Mucosa of rectum (tissue), 2 donors: ENCODE measurements around the gene MOV10.

Experiments
- H3K27ac ChIP-seq, 2 donors: one replicate each; pipeline ENCODE4 v1.7.0; 2013; ENCODE audit warnings: inconsistent platforms in 2 of 2, low read depth in 2 of 2, low read length in 2 of 2
- H3K27me3 ChIP-seq, 2 donors: one replicate each; pipeline ENCODE4 v1.7.0; 2013; ENCODE audit warnings: low read length in 2 of 2; ENCODE audit not compliant: control insufficient read depth in 2 of 2, insufficient read depth in 2 of 2
- H3K36me3 ChIP-seq, 2 donors: one replicate each; pipeline ENCODE4 v1.7.0; 2013; ENCODE audit warnings: low read length in 2 of 2; ENCODE audit not compliant: control insufficient read depth in 2 of 2, insufficient read depth in 2 of 2
- H3K4me1 ChIP-seq, 2 donors: one replicate each; pipeline ENCODE4 v1.7.0; 2013; ENCODE audit warnings: low read length in 2 of 2, mild to moderate bottlenecking in 1 of 2; ENCODE audit not compliant: control insufficient read depth in 2 of 2, insufficient read depth in 2 of 2
- H3K4me3 ChIP-seq, 2 donors: one replicate each; pipeline ENCODE4 v1.7.0; 2013; ENCODE audit warnings: low read length in 2 of 2
- H3K9ac ChIP-seq, 2 donors: one replicate each; pipeline ENCODE4 v1.7.0; 2013; ENCODE audit warnings: low read length in 2 of 2, low read depth in 1 of 2, mild to moderate bottlenecking in 1 of 2
- H3K9me3 ChIP-seq, 2 donors: one replicate each; pipeline ENCODE4 v1.7.0; 2013; ENCODE audit warnings: low read length in 2 of 2; ENCODE audit not compliant: control insufficient read depth in 2 of 2
- donor health status: healthy.
- donor health status: Normal muscosa, but diverticular disease.

The MOV10 gene

GRCh38 chr1:112674440-112674985 lies at the start of gene MOV10:
TSS of gene MOV10 (plus strand) at chr1:112674659. CDS start at chr1:112674913, 254 bp downstream.
- H3K36me3 ChIP-seq: peaks cover 22 to 29% of the 10 kb centered on the region in 2 donors
- peaks cover 16 to 21% of the 10 kb centered on the region in 2 donors for H3K4me1 ChIP-seq
- peak within 1 kb of the TSS; percentile 93 to 94 for H3K27ac ChIP-seq
- no peaks in the 10 kb centered on the region for H3K9me3 ChIP-seq
- peak within 1 kb of the TSS; percentile 79 to 83 for H3K4me3 ChIP-seq
- no peaks in the 10 kb centered on the region for H3K27me3 ChIP-seq
- H3K9ac ChIP-seq: peak within 1 kb of the TSS; percentile 72 to 95

DNA sequence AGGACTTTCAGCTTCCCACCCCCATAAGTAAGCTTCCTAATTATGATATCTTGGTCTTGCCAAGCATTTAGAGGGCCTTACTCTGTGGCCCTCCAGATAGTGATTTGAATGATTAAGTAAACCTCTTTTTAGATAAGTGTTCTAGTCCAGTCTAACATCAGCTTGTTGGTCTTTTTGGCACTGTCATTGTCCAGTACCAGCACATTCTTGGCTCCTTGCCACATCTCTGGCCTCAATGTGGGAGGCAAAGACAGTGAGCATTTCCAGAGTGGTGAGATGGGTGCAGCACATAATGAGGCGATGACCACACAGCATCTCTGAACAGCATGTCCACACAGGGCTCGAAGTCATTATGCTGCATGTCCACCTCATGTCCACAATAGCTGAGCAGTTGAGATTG lies 48.8 kb upstream of the MOV10 start:
- peaks cover 6 to 12% of the 10 kb centered on the region in 2 donors for H3K4me1 ChIP-seq
- H3K9me3 ChIP-seq: no peaks in the 10 kb centered on the region
- no peak overlapping the region for H3K27ac ChIP-seq
- no peak overlapping the region for H3K4me3 ChIP-seq
- H3K9ac ChIP-seq: no peak overlapping the region
- peaks cover 5 to 10% of the 10 kb centered on the region in 2 donors for H3K36me3 ChIP-seq
- H3K27me3 ChIP-seq: no peaks in the 10 kb centered on the region

- H3K4me3 ChIP-seq: no peak overlapping the region
- no peak overlapping the region for H3K27ac ChIP-seq
- peaks cover 6 to 8% of the 10 kb centered on the region in 2 donors for H3K4me1 ChIP-seq
Observed at GRCh38 chr1:112626193-112626592, 48.3 kb upstream of the MOV10 start.

GRCh38 chr1:112626887-112627286 lies 47.6 kb upstream of the MOV10 start:
- Histone ChIP-seq H3K9me3 (no peaks in the 10 kb centered on the region), H3K9ac (no peak overlapping the region), H3K36me3 (peaks cover 5 to 10% of the 10 kb centered on the region in 2 donors), H3K27ac (no peak overlapping the region), H3K27me3 (no peaks in the 10 kb centered on the region), H3K4me1 (peaks cover 5 to 6% of the 10 kb centered on the region in 2 donors), H3K4me3 (no peak overlapping the region)

More at GRCh38 chr1:112626193-112626592, 48.3 kb upstream of the MOV10 start:
- Histone ChIP-seq H3K36me3 (peaks cover 5 to 10% of the 10 kb centered on the region in 2 donors), H3K27me3 (no peaks in the 10 kb centered on the region), H3K9me3 (no peaks in the 10 kb centered on the region), H3K9ac (no peak overlapping the region)

DNA sequence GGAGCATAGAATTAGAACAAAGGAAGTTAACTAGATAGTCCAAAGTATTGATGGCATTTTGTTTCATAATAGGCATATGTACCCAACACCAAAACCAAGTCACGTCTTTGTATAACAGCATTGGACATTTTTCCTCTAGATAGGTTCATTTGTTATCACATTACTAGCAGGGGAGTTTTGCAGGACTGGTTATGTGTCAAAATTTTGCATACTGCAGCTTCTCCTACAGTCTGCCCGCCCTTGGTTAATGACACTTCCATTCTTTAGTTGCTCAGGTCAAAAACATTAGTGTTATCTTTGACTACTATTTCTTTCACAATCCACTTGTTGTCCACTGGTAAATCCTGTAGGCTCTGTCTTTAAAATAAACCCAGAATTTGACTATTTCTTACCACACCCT lies 45.9 kb upstream of the MOV10 start:
- no peaks in the 10 kb centered on the region for H3K9me3 ChIP-seq
- no peak overlapping the region for H3K9ac ChIP-seq
- H3K27ac ChIP-seq: no peak overlapping the region
- H3K4me1 ChIP-seq: peaks cover 5 to 6% of the 10 kb centered on the region in 2 donors
- no peak overlapping the region for H3K4me3 ChIP-seq
- peaks cover 5 to 7% of the 10 kb centered on the region in 2 donors for H3K36me3 ChIP-seq
- H3K27me3 ChIP-seq: no peaks in the 10 kb centered on the region

DNA sequence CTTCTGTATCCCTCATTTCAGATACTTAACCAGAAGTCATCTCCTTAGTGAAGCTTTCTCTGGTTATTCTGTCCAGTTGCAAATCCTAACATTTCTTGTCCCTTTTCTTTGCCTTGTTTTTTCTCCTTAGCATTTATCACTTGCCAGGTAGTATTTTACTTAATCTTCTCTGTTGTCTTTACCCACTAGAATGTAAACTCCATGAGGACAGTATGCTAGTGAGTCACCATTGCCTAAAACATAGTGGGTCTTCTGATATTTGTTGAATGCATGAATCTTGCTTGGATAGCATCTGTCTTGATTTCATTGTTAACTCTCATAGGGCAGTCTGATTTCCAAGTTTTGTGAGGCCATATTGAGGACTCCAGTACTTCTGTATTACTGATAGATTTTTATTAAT lies 45.2 kb upstream of the MOV10 start:
- Histone ChIP-seq H3K4me3 (no peak overlapping the region), H3K27me3 (no peaks in the 10 kb centered on the region), H3K9ac (no peak overlapping the region), H3K9me3 (no peaks in the 10 kb centered on the region), H3K4me1 (peaks cover 5 to 6% of the 10 kb centered on the region in 2 donors), H3K36me3 (peaks cover 5 to 7% of the 10 kb centered on the region in 2 donors), H3K27ac (no peak overlapping the region)

- Histone ChIP-seq H3K27me3 (no peaks in the 10 kb centered on the region), H3K4me1 (peaks cover 9 to 17% of the 10 kb centered on the region in 2 donors), H3K9me3 (no peaks in the 10 kb centered on the region), H3K36me3 (no peaks in the 10 kb centered on the region), H3K27ac (no peak overlapping the region), H3K9ac (no peak overlapping the region), H3K4me3 (no peak overlapping the region)
Observed at GRCh38 chr1:112633628-112634027, 40.8 kb upstream of the MOV10 start.

DNA sequence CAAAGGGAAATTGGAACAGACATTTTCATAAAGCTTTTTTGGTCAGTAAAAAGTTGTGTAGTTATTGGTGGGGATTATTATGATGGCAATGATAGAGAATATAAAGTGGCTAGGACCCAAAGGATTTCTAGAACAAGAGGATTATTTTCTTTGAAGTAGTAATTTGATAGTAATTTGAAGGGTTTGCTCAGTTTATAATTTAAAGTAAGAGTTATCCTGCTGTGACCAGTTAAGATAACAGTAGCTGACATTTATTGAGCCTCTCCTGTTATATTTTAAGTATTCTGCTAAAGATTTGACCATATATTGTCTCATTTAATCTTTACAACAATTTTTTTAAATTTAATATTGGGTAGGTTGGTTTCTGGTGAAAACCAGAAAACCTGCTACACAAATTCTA lies 40.1 kb upstream of the MOV10 start:
- H3K9ac ChIP-seq: no peak overlapping the region
- H3K4me3 ChIP-seq: no peak overlapping the region
- no peak overlapping the region for H3K27ac ChIP-seq
- no peaks in the 10 kb centered on the region for H3K36me3 ChIP-seq
- H3K9me3 ChIP-seq: no peaks in the 10 kb centered on the region
- peaks cover 9 to 17% of the 10 kb centered on the region in 2 donors for H3K4me1 ChIP-seq
- H3K27me3 ChIP-seq: no peaks in the 10 kb centered on the region

GRCh38 chr1:112636056-112636455 lies 38.4 kb upstream of the MOV10 start:
- Histone ChIP-seq H3K9ac (no peak overlapping the region), H3K4me1 (peaks cover 9 to 11% of the 10 kb centered on the region in 2 donors), H3K4me3 (no peak overlapping the region), H3K9me3 (no peaks in the 10 kb centered on the region), H3K27me3 (no peaks in the 10 kb centered on the region), H3K36me3 (no peaks in the 10 kb centered on the region), H3K27ac (no peak overlapping the region)

DNA sequence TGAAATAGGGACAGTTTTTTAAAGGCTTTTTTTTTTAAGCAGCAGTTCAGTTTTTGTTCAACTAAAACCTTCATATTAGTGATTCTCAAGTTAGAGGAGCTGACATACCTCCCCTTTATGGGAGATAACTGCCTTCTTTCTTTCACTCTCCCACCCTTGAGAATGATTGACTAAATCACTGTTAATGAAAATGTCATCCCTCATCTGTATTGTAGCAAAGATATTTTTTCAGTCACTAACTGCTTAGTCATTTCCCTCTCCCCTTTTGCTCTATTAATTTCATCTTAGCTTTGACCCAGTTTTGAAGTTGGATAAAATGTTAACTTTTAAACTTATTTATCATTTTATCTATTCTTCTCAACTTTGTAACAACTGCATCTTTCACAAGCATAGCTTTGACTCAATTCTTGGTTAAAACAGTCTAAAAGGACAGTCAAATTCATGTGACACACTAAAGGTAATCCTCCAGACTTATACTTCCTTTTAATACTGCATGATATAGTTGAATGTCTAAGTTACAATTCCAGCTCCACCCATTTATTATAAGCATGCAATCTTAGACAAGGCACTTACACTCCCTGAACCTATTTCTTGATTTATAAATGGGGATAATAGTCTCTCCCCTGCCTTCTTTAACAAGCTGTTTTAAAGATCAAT lies 37.7 kb upstream of the MOV10 start:
- H3K4me1 ChIP-seq: peaks cover 9 to 11% of the 10 kb centered on the region in 2 donors
- H3K27me3 ChIP-seq: no peaks in the 10 kb centered on the region
- no peaks in the 10 kb centered on the region for H3K36me3 ChIP-seq
- no peak overlapping the region for H3K27ac ChIP-seq
- no peaks in the 10 kb centered on the region for H3K9me3 ChIP-seq
- H3K9ac ChIP-seq: no peak overlapping the region
- no peak overlapping the region for H3K4me3 ChIP-seq
